Gastrocnemius medialis (tissue), 4 donors: ENCODE data around the gene FNDC3B.

Source experiments
- CTCF ChIP-seq, 5 experiments: fragments of 450-650 bp in 3 of 5; fragments of 200-600 bp in 2 of 5; sonication (generic) in 2 of 5; IDR thresholded peaks in 4 of 5; conservative IDR thresholded peaks in 1 of 5; 1 replicate in 4 of 5; 2 replicates in 1 of 5; pipeline ENCODE4 v1.5.1; 2016 to 2019; ENCODE audit warnings: antibody characterized with exemption in 5 of 5, mild to moderate bottlenecking in 3 of 5, moderate library complexity in 3 of 5
- POLR2A ChIP-seq, 2 donors: fragments of 450-650 bp; IDR thresholded peaks; one replicate each; pipeline ENCODE4 v1.6.1; 2017; ENCODE audit warnings: antibody characterized with exemption in 2 of 2, mild to moderate bottlenecking in 2 of 2, moderate library complexity in 2 of 2

DNA sequence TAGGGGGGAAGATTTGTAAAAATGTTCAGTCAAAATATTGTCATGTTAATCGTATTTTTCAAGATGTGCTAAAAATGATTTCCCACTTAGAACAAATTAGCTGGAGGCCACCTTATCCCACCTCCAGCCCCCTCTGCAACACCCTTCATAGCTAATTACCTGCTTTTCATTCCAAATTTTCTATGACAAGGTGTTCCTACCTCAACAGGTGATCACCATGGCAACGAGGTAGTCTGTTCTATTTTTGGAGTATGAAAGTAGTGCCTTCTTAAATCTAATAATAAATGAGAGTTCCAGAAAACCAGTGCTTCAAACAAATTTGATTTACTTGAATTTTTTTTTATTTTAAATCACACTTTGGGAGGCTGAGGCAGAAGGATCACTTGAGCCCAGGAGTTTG, 149.8 kb downstream of the FNDC3B start:
- no peak for TF ChIP-seq CTCF (IDR thresholded peaks at IDR 0.05 in 4 of 5, conservative IDR thresholded peaks at IDR 0.05 in 1 of 5)
- no peak for TF ChIP-seq POLR2A (IDR thresholded peaks at IDR 0.05)
